ENCODE results near the gene CAPN3. TPM values are rescaled to one million over a fixed set of nuclear protein-coding genes. Genes with fewer than 3 reads are reported as not detected.

Gene CAPN3
- total and polyA plus RNA-seq, 2 experiments from 2014 or later = 0.84 to 1.1 TPM

DNA sequence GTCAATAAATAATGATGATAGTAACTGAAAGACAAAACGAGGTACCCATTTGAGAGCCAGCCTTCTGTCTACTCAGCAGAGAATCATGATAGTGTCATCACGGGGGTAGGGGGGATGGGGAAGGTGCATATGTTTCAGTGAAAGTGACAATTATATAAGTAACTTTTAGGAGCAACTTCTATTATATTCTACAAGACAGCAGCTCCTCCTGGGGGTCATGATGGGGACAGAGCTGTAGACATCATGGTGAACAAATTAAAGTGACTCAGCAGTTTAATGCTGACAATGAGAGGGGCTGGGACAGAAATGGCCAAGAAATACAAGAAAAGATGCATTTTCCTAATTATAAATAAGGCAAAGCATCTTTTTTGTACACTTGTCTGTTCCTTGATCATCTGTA lies 11.8 kb downstream of the CAPN3 start:
- no peak for TF ChIP-seq NANOG (IDR thresholded peaks at IDR 0.05; ENCODE audit: borderline replicate concordance)
- TF ChIP-seq, protein P1, sequence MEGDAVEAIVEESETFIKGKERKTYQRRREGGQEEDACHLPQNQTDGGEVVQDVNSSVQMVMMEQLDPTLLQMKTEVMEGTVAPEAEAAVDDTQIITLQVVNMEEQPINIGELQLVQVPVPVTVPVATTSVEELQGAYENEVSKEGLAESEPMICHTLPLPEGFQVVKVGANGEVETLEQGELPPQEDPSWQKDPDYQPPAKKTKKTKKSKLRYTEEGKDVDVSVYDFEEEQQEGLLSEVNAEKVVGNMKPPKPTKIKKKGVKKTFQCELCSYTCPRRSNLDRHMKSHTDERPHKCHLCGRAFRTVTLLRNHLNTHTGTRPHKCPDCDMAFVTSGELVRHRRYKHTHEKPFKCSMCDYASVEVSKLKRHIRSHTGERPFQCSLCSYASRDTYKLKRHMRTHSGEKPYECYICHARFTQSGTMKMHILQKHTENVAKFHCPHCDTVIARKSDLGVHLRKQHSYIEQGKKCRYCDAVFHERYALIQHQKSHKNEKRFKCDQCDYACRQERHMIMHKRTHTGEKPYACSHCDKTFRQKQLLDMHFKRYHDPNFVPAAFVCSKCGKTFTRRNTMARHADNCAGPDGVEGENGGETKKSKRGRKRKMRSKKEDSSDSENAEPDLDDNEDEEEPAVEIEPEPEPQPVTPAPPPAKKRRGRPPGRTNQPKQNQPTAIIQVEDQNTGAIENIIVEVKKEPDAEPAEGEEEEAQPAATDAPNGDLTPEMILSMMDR (conservative IDR thresholded peaks at IDR 0.05; ENCODE audit: low read depth in 2 of 2) = peak; percentile 22 to 31; a peak in 2 of 4 replicates
- H3K9me2 ChIP-seq (ENCODE audit: insufficient read depth) = peaks cover 11% of the 10 kb centered on the region; the same call in 1 of the 2 replicates
- DNase-seq (ENCODE audit: low spot score) (peak; percentile 33), ATAC-seq (no peak)
- no peaks in the 10 kb centered on the region for H4K20me1 ChIP-seq (replicated peaks; ENCODE audit: insufficient read depth)
- H3K4me2 ChIP-seq = no peak overlapping the region
- H3K27me3 Mint-ChIP-seq (ENCODE audit: insufficient read depth, low read depth, poor library complexity) = peaks cover 2% of the 10 kb centered on the region
- H3K27me3 ChIP-seq (ENCODE audit: insufficient read depth) = no peaks in the 10 kb centered on the region
- H3K27ac ChIP-seq (ENCODE audit: low read depth) = no peak overlapping the region
- H3K36me3 ChIP-seq (ENCODE audit: insufficient read depth) = no peaks in the 10 kb centered on the region
- H3K4me1 Mint-ChIP-seq = no peaks in the 10 kb centered on the region
- no peaks in the 10 kb centered on the region for H3F3A ChIP-seq (replicated peaks; ENCODE audit: low read depth)
- H2AFZ ChIP-seq = no peak overlapping the region
- H3K4me1 ChIP-seq (ENCODE audit: insufficient read depth) = no peaks in the 10 kb centered on the region
- H3K9me3 Mint-ChIP-seq = peaks cover 20% of the 10 kb centered on the region
- H3K79me2 ChIP-seq (replicated peaks; ENCODE audit: insufficient read depth) = no peaks in the 10 kb centered on the region
- H3K27ac Mint-ChIP-seq = no peak overlapping the region
- no peak overlapping the region for H3K4me3 ChIP-seq
- H3K36me3 Mint-ChIP-seq (ENCODE audit: low read depth) = peaks cover 11% of the 10 kb centered on the region
- H3K4me3 Mint-ChIP-seq = no peak overlapping the region

DNA sequence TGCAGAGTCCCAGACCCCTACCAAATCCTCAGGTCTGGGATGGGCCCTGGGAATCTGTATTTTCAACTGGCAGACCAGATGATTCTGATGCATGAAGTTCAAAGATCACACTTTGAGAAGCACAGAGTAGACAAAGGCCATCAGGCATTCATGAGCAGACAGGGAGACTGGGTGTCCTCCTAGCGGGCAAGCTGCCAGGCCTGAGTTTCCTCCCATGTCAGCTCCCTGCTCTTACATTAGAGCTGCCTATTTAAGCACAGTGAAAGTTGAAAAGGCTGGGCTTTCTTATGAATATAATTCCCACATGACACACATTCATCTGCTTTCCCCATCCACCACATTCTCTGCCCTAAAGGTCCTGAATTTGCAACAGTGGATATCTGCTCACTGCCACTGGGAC lies 14.0 kb downstream of the CAPN3 start:
- H3K27ac Mint-ChIP-seq = no peak overlapping the region
- ATAC-seq = no peak
- DNase-seq (ENCODE audit: low spot score) = no peak
- Histone ChIP-seq H3K4me3 (no peak overlapping the region), H3K27ac (ENCODE audit: low read depth) (no peak overlapping the region), H4K20me1 (replicated peaks; ENCODE audit: insufficient read depth) (no peaks in the 10 kb centered on the region), H3K4me1 (ENCODE audit: insufficient read depth) (no peaks in the 10 kb centered on the region), H3K4me2 (no peak overlapping the region), H2AFZ (no peak overlapping the region), H3F3A (replicated peaks; ENCODE audit: low read depth) (no peaks in the 10 kb centered on the region), H3K79me2 (replicated peaks; ENCODE audit: insufficient read depth) (no peaks in the 10 kb centered on the region), H3K9me2 (ENCODE audit: insufficient read depth) (0 out of 2 replicates have a peak, but pooled peaks cover 2% of the 10 kb centered on the region), H3K27me3 (ENCODE audit: insufficient read depth) (no peaks in the 10 kb centered on the region), H3K36me3 (ENCODE audit: insufficient read depth) (no peaks in the 10 kb centered on the region; the same call in 1 of the 2 replicates)
- H3K4me3 Mint-ChIP-seq = no peak overlapping the region
- peaks cover 19% of the 10 kb centered on the region for H3K36me3 Mint-ChIP-seq (ENCODE audit: low read depth)
- TF ChIP-seq, protein P1 (conservative IDR thresholded peaks at IDR 0.05; ENCODE audit: low read depth in 2 of 2) = no peak
- TF ChIP-seq JUNB (IDR thresholded peaks at IDR 0.05; ENCODE audit: unreplicated experiment) = no peak
- TF ChIP-seq, protein P2, sequence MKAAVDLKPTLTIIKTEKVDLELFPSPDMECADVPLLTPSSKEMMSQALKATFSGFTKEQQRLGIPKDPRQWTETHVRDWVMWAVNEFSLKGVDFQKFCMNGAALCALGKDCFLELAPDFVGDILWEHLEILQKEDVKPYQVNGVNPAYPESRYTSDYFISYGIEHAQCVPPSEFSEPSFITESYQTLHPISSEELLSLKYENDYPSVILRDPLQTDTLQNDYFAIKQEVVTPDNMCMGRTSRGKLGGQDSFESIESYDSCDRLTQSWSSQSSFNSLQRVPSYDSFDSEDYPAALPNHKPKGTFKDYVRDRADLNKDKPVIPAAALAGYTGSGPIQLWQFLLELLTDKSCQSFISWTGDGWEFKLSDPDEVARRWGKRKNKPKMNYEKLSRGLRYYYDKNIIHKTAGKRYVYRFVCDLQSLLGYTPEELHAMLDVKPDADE (IDR thresholded peaks at IDR 0.05) = no peak
- no peaks in the 10 kb centered on the region for H3K4me1 Mint-ChIP-seq
- peaks cover 31% of the 10 kb centered on the region for H3K9me3 Mint-ChIP-seq
- peaks cover 6% of the 10 kb centered on the region for H3K27me3 Mint-ChIP-seq (ENCODE audit: insufficient read depth, low read depth, poor library complexity)

DNA sequence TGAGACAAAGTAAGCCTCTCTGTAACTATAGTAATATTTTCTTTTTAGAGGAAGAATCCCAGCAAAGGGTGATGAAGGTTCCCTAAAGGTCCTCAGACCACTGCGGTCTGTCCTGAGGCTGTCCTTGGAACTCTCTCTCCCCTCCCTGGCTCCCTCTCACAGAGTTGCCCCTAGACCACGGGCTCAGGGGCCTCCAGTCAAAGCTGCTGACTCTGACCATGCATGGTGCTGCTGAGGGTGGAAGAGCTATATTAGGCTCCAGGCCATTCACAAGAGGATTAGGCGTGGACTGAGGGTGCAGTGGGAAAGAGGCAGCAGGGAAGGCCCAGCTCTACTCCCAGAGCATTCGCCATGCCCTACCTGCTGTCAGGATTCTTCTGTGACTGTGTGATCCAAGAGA lies 14.6 kb downstream of the CAPN3 start:
- no peak overlapping the region for H3K27ac ChIP-seq (ENCODE audit: low read depth)
- no peak overlapping the region for H3K4me2 ChIP-seq
- H3K27me3 Mint-ChIP-seq (ENCODE audit: insufficient read depth, low read depth, poor library complexity) = peaks cover 6% of the 10 kb centered on the region
- H3K9me2 ChIP-seq (ENCODE audit: insufficient read depth) = 0 out of 2 replicates have a peak, but pooled peaks cover 2% of the 10 kb centered on the region
- no peaks in the 10 kb centered on the region; the same call in 1 of the 2 replicates for H3K36me3 ChIP-seq (ENCODE audit: insufficient read depth)
- no peak overlapping the region for H2AFZ ChIP-seq
- no peak overlapping the region for H3K27ac Mint-ChIP-seq
- no peaks in the 10 kb centered on the region for H4K20me1 ChIP-seq (replicated peaks; ENCODE audit: insufficient read depth)
- H3K4me3 ChIP-seq = no peak overlapping the region
- no peaks in the 10 kb centered on the region for H3K27me3 ChIP-seq (ENCODE audit: insufficient read depth)
- H3K4me1 ChIP-seq (ENCODE audit: insufficient read depth) = no peaks in the 10 kb centered on the region
- no peaks in the 10 kb centered on the region for H3K79me2 ChIP-seq (replicated peaks; ENCODE audit: insufficient read depth)
- ATAC-seq (no peak), DNase-seq (ENCODE audit: low spot score) (no peak)
- TF ChIP-seq, protein P3, sequence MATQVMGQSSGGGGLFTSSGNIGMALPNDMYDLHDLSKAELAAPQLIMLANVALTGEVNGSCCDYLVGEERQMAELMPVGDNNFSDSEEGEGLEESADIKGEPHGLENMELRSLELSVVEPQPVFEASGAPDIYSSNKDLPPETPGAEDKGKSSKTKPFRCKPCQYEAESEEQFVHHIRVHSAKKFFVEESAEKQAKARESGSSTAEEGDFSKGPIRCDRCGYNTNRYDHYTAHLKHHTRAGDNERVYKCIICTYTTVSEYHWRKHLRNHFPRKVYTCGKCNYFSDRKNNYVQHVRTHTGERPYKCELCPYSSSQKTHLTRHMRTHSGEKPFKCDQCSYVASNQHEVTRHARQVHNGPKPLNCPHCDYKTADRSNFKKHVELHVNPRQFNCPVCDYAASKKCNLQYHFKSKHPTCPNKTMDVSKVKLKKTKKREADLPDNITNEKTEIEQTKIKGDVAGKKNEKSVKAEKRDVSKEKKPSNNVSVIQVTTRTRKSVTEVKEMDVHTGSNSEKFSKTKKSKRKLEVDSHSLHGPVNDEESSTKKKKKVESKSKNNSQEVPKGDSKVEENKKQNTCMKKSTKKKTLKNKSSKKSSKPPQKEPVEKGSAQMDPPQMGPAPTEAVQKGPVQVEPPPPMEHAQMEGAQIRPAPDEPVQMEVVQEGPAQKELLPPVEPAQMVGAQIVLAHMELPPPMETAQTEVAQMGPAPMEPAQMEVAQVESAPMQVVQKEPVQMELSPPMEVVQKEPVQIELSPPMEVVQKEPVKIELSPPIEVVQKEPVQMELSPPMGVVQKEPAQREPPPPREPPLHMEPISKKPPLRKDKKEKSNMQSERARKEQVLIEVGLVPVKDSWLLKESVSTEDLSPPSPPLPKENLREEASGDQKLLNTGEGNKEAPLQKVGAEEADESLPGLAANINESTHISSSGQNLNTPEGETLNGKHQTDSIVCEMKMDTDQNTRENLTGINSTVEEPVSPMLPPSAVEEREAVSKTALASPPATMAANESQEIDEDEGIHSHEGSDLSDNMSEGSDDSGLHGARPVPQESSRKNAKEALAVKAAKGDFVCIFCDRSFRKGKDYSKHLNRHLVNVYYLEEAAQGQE (IDR thresholded peaks at IDR 0.05; ENCODE audit: unreplicated experiment) = no peak
- no peak for TF ChIP-seq CREB1 (CRISPR knock-in tag; IDR thresholded peaks at IDR 0.05; ENCODE audit: low read depth)
- H3K36me3 Mint-ChIP-seq (ENCODE audit: low read depth) = peaks cover 23% of the 10 kb centered on the region
- H3F3A ChIP-seq (replicated peaks; ENCODE audit: low read depth) = no peaks in the 10 kb centered on the region
- no peak overlapping the region for H3K4me3 Mint-ChIP-seq
- H3K9me3 Mint-ChIP-seq = peaks cover 32% of the 10 kb centered on the region
- H3K4me1 Mint-ChIP-seq = no peaks in the 10 kb centered on the region

All from GM23338 (cell line).